Body of pancreas (tissue), 4 donors: ENCODE results near the gene VPS37B. TPM values are rescaled to one million over a fixed set of nuclear protein-coding genes. Genes with fewer than 3 reads are reported as not detected.
"Not testable (repeated sequence)": the region's sequence is repeated elsewhere in the genome, so short reads cannot be mapped to it uniquely, and the experiment has no call there.

Experiments used
- ATAC-seq: fragments of 150-250 bp; one replicate; pipeline ENCODE4 v1.9.1; 2016
- DNase-seq, 4 donors: peaks; one replicate each; pipeline ENCODE4 v3.0.0-alpha.2; 2019
- H3K27ac ChIP-seq, 4 donors: fragments of 200-600 bp; sonication (generic); 1 replicate in 3 of 4; 2 replicates in 1 of 4; pipeline versions ENCODE4 v1.5.1 to v1.6.1; 2016 to 2019; ENCODE audit warnings: mild to moderate bottlenecking in 1 of 4, mixed read lengths in 1 of 4, moderate library complexity in 1 of 4
- H3K27me3 ChIP-seq, 2 donors: fragments of 200-600 bp; sonication (generic); one replicate each; pipeline ENCODE4 v1.6.0; 2016; ENCODE audit warnings: mild to moderate bottlenecking in 1 of 2
- H3K36me3 ChIP-seq, 2 donors: fragments of 200-600 bp; sonication (generic); replicated peaks in 1 of 2; 2 replicates each; pipeline ENCODE4 v1.5.1; 2016; ENCODE audit warnings: low read depth in 2 of 2; ENCODE audit not compliant: insufficient read depth in 1 of 2
- H3K4me1 ChIP-seq: fragments of 200-600 bp; sonication (generic); one replicate; pipeline ENCODE4 v1.6.0; 2016
- H3K4me3 ChIP-seq, 2 donors: fragments of 200-600 bp; sonication (generic); 1 replicate in 1 of 2; 2 replicates in 1 of 2; pipeline ENCODE4 v1.5.1; 2016 to 2019
- H3K9me3 ChIP-seq, 3 donors: fragments of 200-600 bp; sonication (generic); 1 replicate in 2 of 3; 2 replicates in 1 of 3; pipeline ENCODE4 v1.5.1; 2016
- CTCF ChIP-seq, 7 experiments: fragments of 450-650 bp in 4 of 7; fragments of 200-600 bp in 3 of 7; sonication (generic) in 3 of 7; IDR thresholded peaks; one replicate each; pipeline ENCODE4 v1.5.1; 2016 to 2019; ENCODE audit warnings: antibody characterized with exemption in 7 of 7
- POLR2A ChIP-seq, 3 donors: fragments of 450-650 bp; IDR thresholded peaks; one replicate each; pipeline ENCODE4 v1.6.1; 2016; ENCODE audit warnings: antibody characterized with exemption in 3 of 3, mild to moderate bottlenecking in 2 of 3
- WGBS, 2 donors: methylation state at CpG; one replicate each; pipeline ENCODE4 v1.1.5; 2017; 5-methylcytosine and 5-hydroxymethylcytosine counted together
- intact Hi-C: fragments of 100-400 bp; cut with DNase I; formaldehyde crosslinking; loops from one replicate; pipeline ENCODE4 v1.15.1; 2023
- total RNA-seq, 2 donors: library from RNA; depleted of rRNA; stranded (reverse); fragments of >200 nt; gene quantifications; one replicate each; pipeline ENCODE4 v1.1.0, GENCODE V29; 2016

Gene VPS37B
- total RNA-seq, 2 donors from 2014 or later = 18.7 to 46.8 TPM

- no peaks in the 10 kb centered on the region for H3K27me3 ChIP-seq
- peak overlapping the region in 3 of 4 donors; percentile 19 to 30 (median 26) for H3K27ac ChIP-seq
- intact Hi-C loops = no loop called here
- H3K4me3 ChIP-seq = no peak overlapping the region
- TF ChIP-seq POLR2A (IDR thresholded peaks at IDR 0.05) (no peak), CTCF (IDR thresholded peaks at IDR 0.05) (no peak)
- no peaks in the 10 kb centered on the region for H3K36me3 ChIP-seq
- peak; percentile 31 for ATAC-seq
- H3K4me1 ChIP-seq = peaks cover 76% of the 10 kb centered on the region
- DNase-seq = no peak
- H3K9me3 ChIP-seq = no peaks in the 10 kb centered on the region
- 58 to 61% methylated on average over 10 of the region's 10 CpGs for WGBS, 2 donors
Measured at GRCh38 chr12:122880155-122880667, 15.7 kb downstream of the VPS37B start.

- no peak for TF ChIP-seq CTCF (IDR thresholded peaks at IDR 0.05)
- no peak for TF ChIP-seq POLR2A (IDR thresholded peaks at IDR 0.05)
- H3K27me3 ChIP-seq = no peaks in the 10 kb centered on the region
- DNase-seq = no peak
- peaks cover 76% of the 10 kb centered on the region for H3K4me1 ChIP-seq
- no peak for ATAC-seq
- no peak overlapping the region for H3K4me3 ChIP-seq
- intact Hi-C loops = no loop called here
- WGBS, 2 donors = 82 to 83% methylated on average over 15 to 17 of the region's 17 CpGs
- peak overlapping the region in 2 of 4 donors; percentile 26 to 30 for H3K27ac ChIP-seq
- no peaks in the 10 kb centered on the region for H3K36me3 ChIP-seq
- H3K9me3 ChIP-seq = no peaks in the 10 kb centered on the region
Measured at GRCh38 chr12:122878780-122879612, 16.9 kb downstream of the VPS37B start.

- Histone ChIP-seq H3K27me3 (no peaks in the 10 kb centered on the region), H3K4me3 (no peak overlapping the region), H3K4me1 (peaks cover 93% of the 10 kb centered on the region), H3K27ac (no peak overlapping the region), H3K9me3 (no peaks in the 10 kb centered on the region), H3K36me3 (no peaks in the 10 kb centered on the region)
- DNase-seq = no peak
- no peak for ATAC-seq
- WGBS, 2 donors = 74 to 86% methylated on average over 3 of the region's 3 CpGs
- intact Hi-C loops = no loop called here
- TF ChIP-seq CTCF (IDR thresholded peaks at IDR 0.05) (no peak), POLR2A (IDR thresholded peaks at IDR 0.05) (no peak)
Measured at GRCh38 chr12:122876731-122877130, 19.2 kb downstream of the VPS37B start.

- H3K4me3 ChIP-seq, H3K9me3 ChIP-seq, DNase-seq, H3K27me3 ChIP-seq, H3K36me3 ChIP-seq, ATAC-seq, H3K27ac ChIP-seq, intact Hi-C loops: not testable (repeated sequence)
- 85 to 91% methylated on average over 5 of the region's 5 CpGs for WGBS, 2 donors
- peaks cover 95% of the 10 kb centered on the region for H3K4me1 ChIP-seq
Measured at GRCh38 chr12:122876281-122876680, 19.6 kb downstream of the VPS37B start.

- WGBS, 2 donors = 78 to 81% methylated on average over 7 of the region's 7 CpGs
- ATAC-seq (no peak), DNase-seq (no peak)
- Histone ChIP-seq H3K27me3 (no peaks in the 10 kb centered on the region), H3K4me3 (no peak overlapping the region), H3K27ac (no peak overlapping the region), H3K36me3 (no peaks in the 10 kb centered on the region), H3K4me1 (peaks cover 95% of the 10 kb centered on the region), H3K9me3 (no peaks in the 10 kb centered on the region)
- TF ChIP-seq POLR2A (IDR thresholded peaks at IDR 0.05) = no peak
- TF ChIP-seq CTCF (IDR thresholded peaks at IDR 0.05) = no peak
- intact Hi-C loops = no loop called here
Measured at GRCh38 chr12:122875590-122876220, 20.2 kb downstream of the VPS37B start.
